DOHH2 (cell line): ENCODE data around the gene TCERG1L.

Experiments
- EZH2phosphoT487 ChIP-seq: fragments of 200-600 bp; sonication (generic); IDR thresholded peaks from 2 replicates; pipeline ENCODE4 v1.6.1; 2017; ENCODE audit warnings: borderline replicate concordance, mild to moderate bottlenecking, antibody characterized with exemption, low read length, moderate library complexity, mixed read lengths
- TF ChIP-seq, protein P1 (sequence below): fragments of 200-600 bp; sonication (generic); IDR thresholded peaks from one replicate; pipeline ENCODE4 v1.5.1; 2014; ENCODE audit warnings: antibody characterized with exemption, mild to moderate bottlenecking, low read depth, low read length; ENCODE audit not compliant: poor library complexity, severe bottlenecking

DNA sequence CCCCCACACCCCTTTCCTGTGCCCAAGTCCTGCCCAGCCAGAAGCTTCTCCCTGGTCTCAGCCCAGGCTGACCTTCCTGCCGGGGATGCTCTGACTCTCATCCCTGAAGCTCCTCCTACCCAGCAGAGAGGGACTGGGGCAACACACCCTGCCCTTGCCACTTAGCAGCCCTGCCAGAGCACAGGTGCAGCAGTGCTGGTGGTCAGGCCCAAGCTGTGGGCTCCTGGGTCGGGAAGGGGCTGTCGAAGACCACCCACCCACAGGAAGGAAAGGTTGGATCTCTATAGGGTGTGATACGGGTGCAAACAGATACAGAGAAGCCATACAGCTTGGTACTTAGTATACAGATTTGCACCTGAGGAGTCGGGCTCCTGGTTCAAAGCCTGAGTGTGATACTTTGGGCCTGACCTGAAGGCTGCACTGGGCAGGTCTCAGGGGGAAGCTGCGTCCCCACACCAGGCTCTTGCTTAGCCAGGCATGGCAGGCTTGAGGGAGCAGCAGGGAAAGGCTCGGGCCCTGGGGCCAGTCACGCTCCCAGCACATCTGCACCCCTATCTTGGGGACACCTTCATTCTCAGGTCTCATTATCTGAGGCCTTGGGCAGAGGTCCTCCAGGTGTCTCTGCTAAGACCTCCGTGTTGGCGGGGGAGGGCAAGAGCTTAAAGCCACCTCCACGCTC is 47.3 kb downstream of the TCERG1L start:
- TF ChIP-seq, protein P1, sequence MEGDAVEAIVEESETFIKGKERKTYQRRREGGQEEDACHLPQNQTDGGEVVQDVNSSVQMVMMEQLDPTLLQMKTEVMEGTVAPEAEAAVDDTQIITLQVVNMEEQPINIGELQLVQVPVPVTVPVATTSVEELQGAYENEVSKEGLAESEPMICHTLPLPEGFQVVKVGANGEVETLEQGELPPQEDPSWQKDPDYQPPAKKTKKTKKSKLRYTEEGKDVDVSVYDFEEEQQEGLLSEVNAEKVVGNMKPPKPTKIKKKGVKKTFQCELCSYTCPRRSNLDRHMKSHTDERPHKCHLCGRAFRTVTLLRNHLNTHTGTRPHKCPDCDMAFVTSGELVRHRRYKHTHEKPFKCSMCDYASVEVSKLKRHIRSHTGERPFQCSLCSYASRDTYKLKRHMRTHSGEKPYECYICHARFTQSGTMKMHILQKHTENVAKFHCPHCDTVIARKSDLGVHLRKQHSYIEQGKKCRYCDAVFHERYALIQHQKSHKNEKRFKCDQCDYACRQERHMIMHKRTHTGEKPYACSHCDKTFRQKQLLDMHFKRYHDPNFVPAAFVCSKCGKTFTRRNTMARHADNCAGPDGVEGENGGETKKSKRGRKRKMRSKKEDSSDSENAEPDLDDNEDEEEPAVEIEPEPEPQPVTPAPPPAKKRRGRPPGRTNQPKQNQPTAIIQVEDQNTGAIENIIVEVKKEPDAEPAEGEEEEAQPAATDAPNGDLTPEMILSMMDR = no peak
- no peak for TF ChIP-seq EZH2phosphoT487
